HG03095 (cell line): ENCODE measurements around the gene IL10RB.
A peak's percentile ranks its signal among the peaks of the same experiment; 100 is the strongest.
"Not testable (repeated sequence)": the region's sequence is repeated elsewhere in the genome, so short reads cannot be mapped to it uniquely, and the experiment has no call there.

Experiments used
- ATAC-seq: cut with Tn5 transposase; IDR thresholded peaks from one replicate; pipeline ENCODE4 v1.9.1; 2021; ENCODE audit warnings: moderate library complexity; ENCODE audit not compliant: unreplicated experiment

IL10RB gene

GRCh38 chr21:33266050-33266788 is at the start of gene IL10RB:
Gene IL10RB (plus strand): TSS chr21:33266367. CDS start chr21:33266466, 99 bp downstream.
- peak; percentile 39 for ATAC-seq

GRCh38 chr21:33217138-33217520 is 49.0 kb upstream of the IL10RB start:
- no peak for ATAC-seq

GRCh38 chr21:33219300-33219699 is 46.9 kb upstream of the IL10RB start:
- ATAC-seq: no peak

GRCh38 chr21:33219954-33220353 is 46.2 kb upstream of the IL10RB start:
- no peak for ATAC-seq

GRCh38 chr21:33225376-33225775 is 40.8 kb upstream of the IL10RB start:
- ATAC-seq: not testable (repeated sequence)

- no peak for ATAC-seq
Measured at GRCh38 chr21:33228455-33228854, 37.7 kb upstream of the IL10RB start.

- no peak for ATAC-seq
Measured at GRCh38 chr21:33229099-33229783, 36.9 kb upstream of the IL10RB start.

- peak; percentile 62 for ATAC-seq
Measured at GRCh38 chr21:33229784-33230544, 36.2 kb upstream of the IL10RB start, which contains the start of gene IFNAR2. Gene IFNAR2 (plus strand): TSS chr21:33229938. CDS start chr21:33241923, 11,985 bp downstream.

- peak; percentile 28 for ATAC-seq
Measured at GRCh38 chr21:33230545-33231324, 35.4 kb upstream of the IL10RB start.

- ATAC-seq: no peak
Measured at GRCh38 chr21:33231526-33231925, 34.6 kb upstream of the IL10RB start.

GRCh38 chr21:33232291-33233034 is 33.7 kb upstream of the IL10RB start:
- no peak for ATAC-seq

GRCh38 chr21:33234635-33235520 is 31.3 kb upstream of the IL10RB start:
- ATAC-seq: no peak

GRCh38 chr21:33236013-33236686 is 30.0 kb upstream of the IL10RB start:
- ATAC-seq: no peak

GRCh38 chr21:33236766-33237165 is 29.4 kb upstream of the IL10RB start:
- no peak for ATAC-seq

- no peak for ATAC-seq
Measured at GRCh38 chr21:33237486-33237885, 28.7 kb upstream of the IL10RB start.

GRCh38 chr21:33238146-33238545 is 28.0 kb upstream of the IL10RB start:
- ATAC-seq: peak; percentile 20

- peak; percentile 78 for ATAC-seq
Measured at GRCh38 chr21:33238565-33239255, 27.5 kb upstream of the IL10RB start.

- ATAC-seq: not testable (repeated sequence)
Measured at GRCh38 chr21:33239559-33240127, 26.5 kb upstream of the IL10RB start.
